HG02885 (cell line): Measurements from ENCODE around the gene ACTN4.

ENCODE experiments used
- ATAC-seq: cut with Tn5 transposase; IDR thresholded peaks from one replicate; pipeline ENCODE4 v1.9.1; 2021; ENCODE audit warnings: mild to moderate bottlenecking; ENCODE audit not compliant: unreplicated experiment, poor library complexity

The ACTN4 gene

GRCh38 chr19:38691938-38692457, 44.5 kb downstream of the ACTN4 start:
- no peak for ATAC-seq

GRCh38 chr19:38692458-38693379, 45.3 kb downstream of the ACTN4 start:
- ATAC-seq, result no peak

- ATAC-seq, result no peak
Observed at GRCh38 chr19:38693380-38694223, 46.2 kb downstream of the ACTN4 start.

GRCh38 chr19:38695317-38695683, 47.9 kb downstream of the ACTN4 start:
- no peak for ATAC-seq

GRCh38 chr19:38695832-38696728, 48.6 kb downstream of the ACTN4 start:
- ATAC-seq, result no peak

- ATAC-seq, result no peak
Observed at GRCh38 chr19:38696729-38697055, 49.2 kb downstream of the ACTN4 start.

- ATAC-seq, result no peak
Observed at GRCh38 chr19:38697197-38697596, 49.7 kb downstream of the ACTN4 start.

GRCh38 chr19:38697641-38698071, 50.2 kb downstream of the ACTN4 start:
- ATAC-seq, result no peak

- ATAC-seq, result no peak
Observed at GRCh38 chr19:38698225-38699026, 51.0 kb downstream of the ACTN4 start.

- ATAC-seq, result no peak
Observed at GRCh38 chr19:38699027-38699346, 51.5 kb downstream of the ACTN4 start.

GRCh38 chr19:38699647-38700349, 52.3 kb downstream of the ACTN4 start:
- no peak for ATAC-seq

- ATAC-seq, result no peak
Observed at GRCh38 chr19:38700350-38700901, 53.0 kb downstream of the ACTN4 start.

GRCh38 chr19:38700902-38701454, 53.5 kb downstream of the ACTN4 start:
- no peak for ATAC-seq

GRCh38 chr19:38701455-38702063, 54.1 kb downstream of the ACTN4 start:
- no peak for ATAC-seq

GRCh38 chr19:38702278-38702677, 54.8 kb downstream of the ACTN4 start:
- no peak for ATAC-seq

GRCh38 chr19:38703509-38703908, 56.1 kb downstream of the ACTN4 start:
- ATAC-seq, result no peak

GRCh38 chr19:38704488-38705026, 57.1 kb downstream of the ACTN4 start:
- no peak for ATAC-seq
